Transverse colon (tissue), 4 donors: ENCODE measurements around the gene MCUB.
"Not testable (repeated sequence)": the region's sequence is repeated elsewhere in the genome, so short reads cannot be mapped to it uniquely, and the experiment has no call there.

Source experiments
- CTCF ChIP-seq, 5 experiments: fragments of 200-600 bp in 3 of 5; fragments of 450-650 bp in 2 of 5; sonication (generic) in 3 of 5; IDR thresholded peaks; 1 replicate in 2 of 5; 2 replicates in 3 of 5; pipeline ENCODE4 v1.5.1; 2016 to 2017; ENCODE audit warnings: antibody characterized with exemption in 5 of 5, inconsistent platforms in 3 of 5, mild to moderate bottlenecking in 2 of 5, moderate library complexity in 1 of 5
- EP300 ChIP-seq: sonication (generic); formaldehyde crosslinking; IDR thresholded peaks from one replicate; pipeline ENCODE4 v1.6.1; 2017; ENCODE audit warnings: antibody characterized with exemption, low read depth
- POLR2A ChIP-seq: fragments of 450-650 bp; IDR thresholded peaks from one replicate; pipeline ENCODE4 v1.6.1; 2016; ENCODE audit warnings: antibody characterized with exemption, mild to moderate bottlenecking, moderate library complexity
- POLR2AphosphoS5 ChIP-seq, 3 donors: sonication (generic); formaldehyde crosslinking; IDR thresholded peaks; one replicate each; pipeline ENCODE4 v1.6.1; 2016; ENCODE audit warnings: antibody characterized with exemption in 3 of 3

- not testable (repeated sequence) for TF ChIP-seq CTCF (IDR thresholded peaks at IDR 0.05); EP300; POLR2A; POLR2AphosphoS5 (IDR thresholded peaks at IDR 0.05)
Measured at GRCh38 chr4:109513368-109513767, 46.7 kb upstream of the MCUB start.
